GM18519 (cell line): ENCODE measurements around the gene ASTN1.

Experiments used
- ATAC-seq: cut with Tn5 transposase; IDR thresholded peaks from one replicate; pipeline ENCODE4 v1.9.1; 2021; ENCODE audit warnings: mild to moderate bottlenecking, moderate library complexity; ENCODE audit not compliant: unreplicated experiment, low FRiP score

Gene ASTN1

GRCh38 chr1:176885341-176885740 lies 279.2 kb downstream of the ASTN1 start:
- ATAC-seq: no peak

- ATAC-seq: no peak
These were observed 279.6 kb downstream of the ASTN1 start for GRCh38 chr1:176884911-176885310.

GRCh38 chr1:176884286-176884685 lies 280.2 kb downstream of the ASTN1 start:
- ATAC-seq: no peak

- no peak for ATAC-seq
These were observed 283.4 kb downstream of the ASTN1 start for GRCh38 chr1:176880955-176881595.

- no peak for ATAC-seq
These were observed 284.5 kb downstream of the ASTN1 start for GRCh38 chr1:176879784-176880620.

GRCh38 chr1:176878750-176879536 lies 285.6 kb downstream of the ASTN1 start:
- no peak for ATAC-seq

GRCh38 chr1:176877557-176877956 lies 287.0 kb downstream of the ASTN1 start:
- ATAC-seq: no peak

- ATAC-seq: no peak
These were observed 287.5 kb downstream of the ASTN1 start for GRCh38 chr1:176876966-176877515.

- no peak for ATAC-seq
These were observed 294.9 kb downstream of the ASTN1 start for GRCh38 chr1:176869577-176869976.

GRCh38 chr1:176866011-176866714 lies 298.3 kb downstream of the ASTN1 start:
- no peak for ATAC-seq

GRCh38 chr1:176864211-176864610 lies 300.3 kb downstream of the ASTN1 start:
- no peak for ATAC-seq

- no peak for ATAC-seq
These were observed 300.9 kb downstream of the ASTN1 start for GRCh38 chr1:176863613-176864012.

- ATAC-seq: no peak
These were observed 306.0 kb downstream of the ASTN1 start for GRCh38 chr1:176858433-176858916.

GRCh38 chr1:176857632-176858031 lies 306.9 kb downstream of the ASTN1 start:
- no peak for ATAC-seq

GRCh38 chr1:176854758-176855745 lies 309.5 kb downstream of the ASTN1 start:
- ATAC-seq: no peak

- ATAC-seq: no peak
These were observed 310.4 kb downstream of the ASTN1 start for GRCh38 chr1:176854121-176854520.

GRCh38 chr1:176853503-176853902 lies 311.0 kb downstream of the ASTN1 start:
- ATAC-seq: no peak

- no peak for ATAC-seq
These were observed 312.4 kb downstream of the ASTN1 start for GRCh38 chr1:176852124-176852523.

GRCh38 chr1:176850871-176851270 lies 313.6 kb downstream of the ASTN1 start:
- no peak for ATAC-seq
